ENCODE measurements around the gene RAMACL.
"Not testable (repeated sequence)": the region's sequence is repeated elsewhere in the genome, so short reads cannot be mapped to it uniquely, and the experiment has no call there.

The RAMACL gene

GRCh38 chr6:166541876-166542579, 44.5 kb downstream of the RAMACL start:
- TF ChIP-seq CTCF (conservative IDR thresholded peaks at IDR 0.05) (no peak), ZFX (IDR thresholded peaks at IDR 0.05) (no peak)
- no peak overlapping the region for H3K27ac ChIP-seq

GRCh38 chr6:166541366-166541765, 45.1 kb downstream of the RAMACL start:
- TF ChIP-seq CTCF (conservative IDR thresholded peaks at IDR 0.05) (no peak), ZFX (IDR thresholded peaks at IDR 0.05) (no peak)
- H3K27ac ChIP-seq: no peak overlapping the region

- no peak for TF ChIP-seq CTCF (conservative IDR thresholded peaks at IDR 0.05)
- TF ChIP-seq ZFX (IDR thresholded peaks at IDR 0.05): no peak
- no peak overlapping the region for H3K27ac ChIP-seq
Observed at GRCh38 chr6:166540631-166541331, 45.7 kb downstream of the RAMACL start.

- no peak for TF ChIP-seq ZFX (IDR thresholded peaks at IDR 0.05)
- TF ChIP-seq CTCF (conservative IDR thresholded peaks at IDR 0.05): no peak
- H3K27ac ChIP-seq: no peak overlapping the region
Observed at GRCh38 chr6:166539543-166539942, 46.9 kb downstream of the RAMACL start.

- H3K27ac ChIP-seq: not testable (repeated sequence)
Observed at GRCh38 chr6:166539011-166539385, 47.5 kb downstream of the RAMACL start.

- H3K27ac ChIP-seq: no peak overlapping the region
- TF ChIP-seq ZFX (IDR thresholded peaks at IDR 0.05) (no peak), CTCF (conservative IDR thresholded peaks at IDR 0.05) (no peak)
Observed at GRCh38 chr6:166538297-166539010, 48.0 kb downstream of the RAMACL start.

- H3K27ac ChIP-seq: no peak overlapping the region
- no peak for TF ChIP-seq ZFX (IDR thresholded peaks at IDR 0.05)
- no peak for TF ChIP-seq CTCF (conservative IDR thresholded peaks at IDR 0.05)
Observed at GRCh38 chr6:166534658-166535406, 51.6 kb downstream of the RAMACL start.

Data from C4-2B (cell line).